Measurements from ENCODE around the gene ADCY2. TPM values are rescaled to one million over a fixed set of nuclear protein-coding genes. Genes with fewer than 3 reads are reported as not detected.

Gene ADCY2
- total RNA-seq, 4 donors from 2014 or later = 5.7 to 18.5 (median 7.8) TPM

GRCh38 chr5:7678030-7678429, 282.1 kb downstream of the ADCY2 start:
- no peak for TF ChIP-seq CTCF (IDR thresholded peaks at IDR 0.05; ENCODE audit: low read depth)

GRCh38 chr5:7679663-7680062, 283.7 kb downstream of the ADCY2 start:
- no peak for TF ChIP-seq CTCF (IDR thresholded peaks at IDR 0.05; ENCODE audit: low read depth)

GRCh38 chr5:7680260-7680659, 284.3 kb downstream of the ADCY2 start:
- no peak for TF ChIP-seq CTCF (IDR thresholded peaks at IDR 0.05; ENCODE audit: low read depth)

GRCh38 chr5:7682379-7682778, 286.4 kb downstream of the ADCY2 start:
- no peak for TF ChIP-seq CTCF (IDR thresholded peaks at IDR 0.05; ENCODE audit: low read depth)

- TF ChIP-seq CTCF (IDR thresholded peaks at IDR 0.05; ENCODE audit: low read depth) = no peak
Observed at GRCh38 chr5:7683753-7684152, 287.8 kb downstream of the ADCY2 start.

GRCh38 chr5:7684826-7685225, 288.9 kb downstream of the ADCY2 start:
- no peak for TF ChIP-seq CTCF (IDR thresholded peaks at IDR 0.05; ENCODE audit: low read depth)

- no peak for TF ChIP-seq CTCF (IDR thresholded peaks at IDR 0.05; ENCODE audit: low read depth)
Observed at GRCh38 chr5:7686794-7687193, 290.9 kb downstream of the ADCY2 start.
